ENCODE data around the gene ZBTB1. TPM values are rescaled to one million over a fixed set of nuclear protein-coding genes. Genes with fewer than 3 reads are reported as not detected.

Gene ZBTB1
- total and polyA plus RNA-seq, 2 donors (not counting 1 experiment from before 2014, with no cell fraction given) = 52.8 to 108 TPM

- H4K20me1 ChIP-seq (ENCODE audit: control insufficient read depth, insufficient read depth, low read length, poor library complexity, severe bottlenecking) = no peaks in the 10 kb centered on the region
- ChIA-PET POLR2A (no interaction called here), CTCF (interaction anchor here (1.0 to 4.1 kb wide), 4 partner anchors 14 to 121 kb away, joined by 3 to 38 read pairs (median 10); no protein-coding TSS in a partner anchor)
- 56% methylated on average over 1 of the region's 6 CpGs for WGBS (ENCODE audit: insufficient coverage)
- H2AFZ ChIP-seq (ENCODE audit: insufficient read depth, low read depth, low read length, poor library complexity, severe bottlenecking) = peak overlapping the region; percentile 84
- Mint-ChIP-seq H3K27me3 (no peaks in the 10 kb centered on the region), H3K9me3 (ENCODE audit: insufficient read depth) (no peaks in the 10 kb centered on the region), H3K27ac (peak overlapping the region; percentile 38), H3K4me3 (peak overlapping the region; percentile 86), H3K4me1 (peaks cover 63% of the 10 kb centered on the region)
- DNase-seq (no peak), ATAC-seq (ENCODE audit: low read depth) (no peak)
- intact Hi-C loops (cut with micrococcal nuclease) = loop anchor here (2.0 to 5.0 kb wide), 2 partner anchors 20 to 127 kb away; no protein-coding TSS in a partner anchor
- H3K4me2 ChIP-seq (replicated peaks; ENCODE audit: low read depth, low read length, poor library complexity, severe bottlenecking) = peak overlapping the region; percentile 91
- no peaks in the 10 kb centered on the region for H3K9me3 ChIP-seq (ENCODE audit: control extremely low read depth in 1 of 3, control insufficient read depth in 2 of 3, insufficient read depth in 1 of 3, low read length in 2 of 3)
- peak overlapping the region; percentile 7 to 54 for H3K27ac ChIP-seq (ENCODE audit: low read length in 2 of 2)
- peak overlapping the region; percentile 43 to 80 (median 68) for H3K4me3 ChIP-seq (ENCODE audit: control extremely low read depth in 1 of 5, extremely low read depth in 1 of 5, insufficient read depth in 1 of 5, low read depth in 2 of 5, low read length in 4 of 5)
- H3K79me2 ChIP-seq (ENCODE audit: control insufficient read depth, insufficient read depth, low read length) = no peaks in the 10 kb centered on the region
- peaks cover 36 to 38% of the 10 kb centered on the region in 2 donors for H3K4me1 ChIP-seq (ENCODE audit: control insufficient read depth in 2 of 2, insufficient read depth in 2 of 2, low read length in 2 of 2)
- H3K27me3 ChIP-seq (replicated peaks in 1 of 4; ENCODE audit: control extremely low read depth in 1 of 4, control insufficient read depth in 3 of 4, insufficient read depth in 4 of 4, low read length in 3 of 4) = no peaks in the 10 kb centered on the region
- peak overlapping the region; percentile 79 for H3K9ac ChIP-seq (ENCODE audit: low read length)
- TF ChIP-seq CTCF (IDR thresholded peaks at IDR 0.05) = no peak
- no peak for TF ChIP-seq EZH2 (IDR thresholded peaks at IDR 0.05; ENCODE audit: borderline replicate concordance, insufficient read depth, low read depth, low read length, poor library complexity, severe bottlenecking)
- peaks cover 0 to 7% of the 10 kb centered on the region in 2 experiments for H3K36me3 ChIP-seq (replicated peaks in 1 of 2; ENCODE audit: control extremely low read depth in 1 of 2, control insufficient read depth in 1 of 2, extremely low read depth in 1 of 2, insufficient read depth in 2 of 2, low read length in 1 of 2)
Observed at GRCh38 chr14:64464651-64465050, 39.9 kb upstream of the ZBTB1 start.

- POLR2A ChIA-PET = interaction anchor here (1.3 kb wide), 1 partner anchor 39 kb away, joined by 6 read pairs; the partner anchor contains the start of gene ZBTB1
- H3K9me3 Mint-ChIP-seq (ENCODE audit: insufficient read depth) = no peaks in the 10 kb centered on the region
- H3K36me3 ChIP-seq (replicated peaks in 1 of 2; ENCODE audit: control extremely low read depth in 1 of 2, control insufficient read depth in 1 of 2, extremely low read depth in 1 of 2, insufficient read depth in 2 of 2, low read length in 1 of 2) = peaks cover 0 to 4% of the 10 kb centered on the region in 2 experiments
- peak; percentile 81 for DNase-seq
- peak; percentile 84 for ATAC-seq (ENCODE audit: low read depth)
- H3K27me3 ChIP-seq (replicated peaks in 1 of 4; ENCODE audit: control extremely low read depth in 1 of 4, control insufficient read depth in 3 of 4, insufficient read depth in 4 of 4, low read length in 3 of 4) = no peaks in the 10 kb centered on the region
- peak within 1 kb of the TSS; percentile 88 for H3K4me3 Mint-ChIP-seq
- CTCF ChIA-PET = interaction anchor here (0.8 to 4.1 kb wide), 8 partner anchors 8 to 161 kb away, joined by 3 to 38 read pairs (median 5); no protein-coding TSS in a partner anchor
- H3K27ac ChIP-seq (ENCODE audit: low read length in 2 of 2) = peak within 1 kb of the TSS; percentile 36 to 61
- peak within 1 kb of the TSS; percentile 82 for H3K27ac Mint-ChIP-seq
- peak within 1 kb of the TSS; percentile 53 to 80 (median 68) for H3K4me3 ChIP-seq (ENCODE audit: control extremely low read depth in 1 of 5, extremely low read depth in 1 of 5, insufficient read depth in 1 of 5, low read depth in 2 of 5, low read length in 4 of 5)
- H3K4me2 ChIP-seq (replicated peaks; ENCODE audit: low read depth, low read length, poor library complexity, severe bottlenecking) = peak within 1 kb of the TSS; percentile 91
- no peaks in the 10 kb centered on the region for H4K20me1 ChIP-seq (ENCODE audit: control insufficient read depth, insufficient read depth, low read length, poor library complexity, severe bottlenecking)
- peak within 1 kb of the TSS; percentile 79 for H3K9ac ChIP-seq (ENCODE audit: low read length)
- TF ChIP-seq EZH2 (IDR thresholded peaks at IDR 0.05; ENCODE audit: borderline replicate concordance, insufficient read depth, low read depth, low read length, poor library complexity, severe bottlenecking) (no peak), CTCF (IDR thresholded peaks at IDR 0.05) (no peak)
- H3K27me3 Mint-ChIP-seq = no peaks in the 10 kb centered on the region
- H3K4me1 Mint-ChIP-seq = peaks cover 57% of the 10 kb centered on the region
- no peaks in the 10 kb centered on the region for H3K9me3 ChIP-seq (ENCODE audit: control extremely low read depth in 1 of 3, control insufficient read depth in 2 of 3, insufficient read depth in 1 of 3, low read length in 2 of 3)
- peak within 1 kb of the TSS; percentile 84 for H2AFZ ChIP-seq (ENCODE audit: insufficient read depth, low read depth, low read length, poor library complexity, severe bottlenecking)
- under 1% methylated on average over 68 of the region's 74 CpGs for WGBS (ENCODE audit: insufficient coverage)
- intact Hi-C loops (cut with micrococcal nuclease) = loop anchor here (2.0 to 5.0 kb wide), 2 partner anchors 21 to 128 kb away; no protein-coding TSS in a partner anchor
- peaks cover 36 to 38% of the 10 kb centered on the region in 2 donors for H3K4me1 ChIP-seq (ENCODE audit: control insufficient read depth in 2 of 2, insufficient read depth in 2 of 2, low read length in 2 of 2)
- no peaks in the 10 kb centered on the region for H3K79me2 ChIP-seq (ENCODE audit: control insufficient read depth, insufficient read depth, low read length)
Observed at GRCh38 chr14:64465191-64465822, 39.3 kb upstream of the ZBTB1 start, which contains the start of gene AKAP5. Gene AKAP5, plus strand, starts transcription at chr14:64465499. Its CDS starts 2,896 bp downstream, at chr14:64468395.

Data from B cell (primary cell).